ENCODE results near the gene ATP6V1G3.

DNA sequence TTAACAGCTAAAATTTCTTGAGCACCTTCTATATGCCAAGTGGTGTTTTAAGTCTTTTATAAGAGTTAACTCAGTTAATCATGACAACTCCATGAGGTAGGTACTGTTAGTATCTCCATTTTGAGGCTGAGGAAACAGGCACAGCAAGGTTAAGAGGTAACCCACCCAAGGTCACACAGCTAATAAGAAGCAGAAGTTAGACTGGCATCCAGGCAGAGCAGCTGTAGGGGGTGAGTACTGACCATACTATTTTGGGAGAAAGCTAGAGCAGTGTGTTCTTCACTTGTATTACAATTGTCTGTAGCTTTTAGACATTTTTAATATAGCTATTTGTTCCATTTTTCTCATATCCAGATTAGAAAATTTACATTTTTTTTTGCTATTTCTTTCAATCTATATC is 4.8 kb downstream of the ATP6V1G3 start:
- TF ChIP-seq, protein P1, sequence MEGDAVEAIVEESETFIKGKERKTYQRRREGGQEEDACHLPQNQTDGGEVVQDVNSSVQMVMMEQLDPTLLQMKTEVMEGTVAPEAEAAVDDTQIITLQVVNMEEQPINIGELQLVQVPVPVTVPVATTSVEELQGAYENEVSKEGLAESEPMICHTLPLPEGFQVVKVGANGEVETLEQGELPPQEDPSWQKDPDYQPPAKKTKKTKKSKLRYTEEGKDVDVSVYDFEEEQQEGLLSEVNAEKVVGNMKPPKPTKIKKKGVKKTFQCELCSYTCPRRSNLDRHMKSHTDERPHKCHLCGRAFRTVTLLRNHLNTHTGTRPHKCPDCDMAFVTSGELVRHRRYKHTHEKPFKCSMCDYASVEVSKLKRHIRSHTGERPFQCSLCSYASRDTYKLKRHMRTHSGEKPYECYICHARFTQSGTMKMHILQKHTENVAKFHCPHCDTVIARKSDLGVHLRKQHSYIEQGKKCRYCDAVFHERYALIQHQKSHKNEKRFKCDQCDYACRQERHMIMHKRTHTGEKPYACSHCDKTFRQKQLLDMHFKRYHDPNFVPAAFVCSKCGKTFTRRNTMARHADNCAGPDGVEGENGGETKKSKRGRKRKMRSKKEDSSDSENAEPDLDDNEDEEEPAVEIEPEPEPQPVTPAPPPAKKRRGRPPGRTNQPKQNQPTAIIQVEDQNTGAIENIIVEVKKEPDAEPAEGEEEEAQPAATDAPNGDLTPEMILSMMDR (conservative IDR thresholded peaks at IDR 0.05; ENCODE audit: low read depth, low read length), result no peak
- TF ChIP-seq MAFK (IDR thresholded peaks at IDR 0.05; ENCODE audit: low read depth, low read length), result no peak

All from IMR-90 (cell line).